Gastrocnemius medialis (tissue), 4 donors: ENCODE data around the gene MYT1.

Experiments
- CTCF ChIP-seq, 5 experiments: fragments of 450-650 bp in 3 of 5; fragments of 200-600 bp in 2 of 5; sonication (generic) in 2 of 5; IDR thresholded peaks in 4 of 5; conservative IDR thresholded peaks in 1 of 5; 1 replicate in 4 of 5; 2 replicates in 1 of 5; pipeline ENCODE4 v1.5.1; 2016 to 2019; ENCODE audit warnings: antibody characterized with exemption in 5 of 5, mild to moderate bottlenecking in 3 of 5, moderate library complexity in 3 of 5
- POLR2A ChIP-seq, 2 donors: fragments of 450-650 bp; IDR thresholded peaks; one replicate each; pipeline ENCODE4 v1.6.1; 2017; ENCODE audit warnings: antibody characterized with exemption in 2 of 2, mild to moderate bottlenecking in 2 of 2, moderate library complexity in 2 of 2

- TF ChIP-seq CTCF (IDR thresholded peaks at IDR 0.05 in 4 of 5, conservative IDR thresholded peaks at IDR 0.05 in 1 of 5), result no peak
- TF ChIP-seq POLR2A (IDR thresholded peaks at IDR 0.05), result no peak
Observed at GRCh38 chr20:64232794-64233193, 68.5 kb downstream of the MYT1 start.
